Transverse colon (tissue), 4 donors: ENCODE results near the gene FGD3.

Experiments used
- CTCF ChIP-seq, 5 experiments: fragments of 200-600 bp in 3 of 5; fragments of 450-650 bp in 2 of 5; sonication (generic) in 3 of 5; IDR thresholded peaks; 1 replicate in 2 of 5; 2 replicates in 3 of 5; pipeline ENCODE4 v1.5.1; 2016 to 2017; ENCODE audit warnings: antibody characterized with exemption in 5 of 5, inconsistent platforms in 3 of 5, mild to moderate bottlenecking in 2 of 5, moderate library complexity in 1 of 5
- EP300 ChIP-seq: sonication (generic); formaldehyde crosslinking; IDR thresholded peaks from one replicate; pipeline ENCODE4 v1.6.1; 2017; ENCODE audit warnings: antibody characterized with exemption, low read depth
- POLR2A ChIP-seq: fragments of 450-650 bp; IDR thresholded peaks from one replicate; pipeline ENCODE4 v1.6.1; 2016; ENCODE audit warnings: antibody characterized with exemption, mild to moderate bottlenecking, moderate library complexity
- POLR2AphosphoS5 ChIP-seq, 3 donors: sonication (generic); formaldehyde crosslinking; IDR thresholded peaks; one replicate each; pipeline ENCODE4 v1.6.1; 2016; ENCODE audit warnings: antibody characterized with exemption in 3 of 3

DNA sequence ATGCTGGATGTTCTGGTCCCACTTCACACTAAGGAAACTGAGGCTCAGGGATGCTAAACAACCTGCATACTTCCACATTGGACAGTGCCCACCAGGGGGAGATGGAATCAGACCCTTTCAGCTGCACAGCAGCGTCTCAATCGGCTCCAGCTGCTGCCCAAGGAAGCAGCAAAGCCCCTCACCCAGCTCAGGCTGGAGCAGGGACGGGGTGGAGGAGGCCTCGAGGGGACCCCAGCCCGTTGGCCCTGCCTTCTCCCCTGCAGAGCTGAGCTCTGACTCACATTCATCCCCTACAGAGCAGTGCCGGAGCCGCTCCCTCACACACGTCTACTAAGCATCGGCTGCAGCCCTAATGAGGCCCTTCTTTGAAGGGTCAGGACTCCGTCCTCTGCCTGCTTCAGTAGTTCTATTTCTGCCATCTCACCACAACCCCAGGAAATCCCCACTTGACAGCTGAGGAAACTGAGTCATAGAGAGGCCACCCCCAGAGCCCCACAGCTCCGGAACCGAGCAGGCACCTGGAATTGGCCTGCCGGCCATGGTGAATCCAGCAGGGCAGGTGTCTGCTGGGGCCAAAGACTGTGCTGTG lies 89.7 kb downstream of the FGD3 start:
- TF ChIP-seq CTCF (IDR thresholded peaks at IDR 0.05) = no peak
- no peak for TF ChIP-seq POLR2A
- no peak for TF ChIP-seq EP300
- no peak for TF ChIP-seq POLR2AphosphoS5 (IDR thresholded peaks at IDR 0.05)
